ENCODE data around the gene ITFG1. TPM values are rescaled to one million over a fixed set of nuclear protein-coding genes. Genes with fewer than 3 reads are reported as not detected.
"Not testable (repeated sequence)": the region's sequence is repeated elsewhere in the genome, so short reads cannot be mapped to it uniquely, and the experiment has no call there.

ITFG1 gene
- total and polyA plus RNA-seq, 4 donors: 37.4 to 61.9 (median 48.6) TPM

- H3K4me3 ChIP-seq (ENCODE audit: low read length in 2 of 2); H3K36me3 ChIP-seq (ENCODE audit: control insufficient read depth in 1 of 2, insufficient read depth in 2 of 2, low read length in 1 of 2); H3K27me3 ChIP-seq (ENCODE audit: control insufficient read depth in 1 of 2, insufficient read depth in 2 of 2, low read length in 1 of 2); DNase-seq; ATAC-seq (ENCODE audit: low FRiP score); H3K9me3 ChIP-seq (ENCODE audit: control insufficient read depth, low read length); intact Hi-C loops (cut with DNase I); H3K27ac ChIP-seq (ENCODE audit: low read depth in 1 of 2, low read length in 2 of 2); H3K4me1 ChIP-seq (ENCODE audit: control insufficient read depth in 1 of 2, insufficient read depth in 2 of 2, low read length in 2 of 2): not testable (repeated sequence)
- WGBS, 2 donors: 99 to 100% methylated on average over 1 to 2 of the region's 2 CpGs
These were observed 111.8 kb downstream of the ITFG1 start for GRCh38 chr16:47349029-47349428.

GRCh38 chr16:47347021-47347696 lies 113.7 kb downstream of the ITFG1 start:
- H3K27ac ChIP-seq (ENCODE audit: low read depth in 1 of 2, low read length in 2 of 2); H3K4me1 ChIP-seq (ENCODE audit: control insufficient read depth in 1 of 2, insufficient read depth in 2 of 2, low read length in 2 of 2); H3K27me3 ChIP-seq (ENCODE audit: control insufficient read depth in 1 of 2, insufficient read depth in 2 of 2, low read length in 1 of 2); H3K36me3 ChIP-seq (ENCODE audit: control insufficient read depth in 1 of 2, insufficient read depth in 2 of 2, low read length in 1 of 2); H3K9me3 ChIP-seq (ENCODE audit: control insufficient read depth, low read length); intact Hi-C loops (cut with DNase I); H3K4me3 ChIP-seq (ENCODE audit: low read length in 2 of 2); ATAC-seq (ENCODE audit: low FRiP score); DNase-seq: not testable (repeated sequence)
- 98% methylated on average over 23 of the region's 23 CpGs for WGBS, 2 donors

GRCh38 chr16:47342055-47342454 lies 118.8 kb downstream of the ITFG1 start:
- DNase-seq (no peak), ATAC-seq (ENCODE audit: low FRiP score) (no peak)
- intact Hi-C loops (cut with DNase I): no loop called here
- WGBS, 2 donors: 80 to 89% methylated on average over 2 of the region's 2 CpGs
- Histone ChIP-seq H3K36me3 (ENCODE audit: control insufficient read depth in 1 of 2, insufficient read depth in 2 of 2, low read length in 1 of 2) (no peaks in the 10 kb centered on the region), H3K9me3 (ENCODE audit: control insufficient read depth, low read length) (peaks cover 3% of the 10 kb centered on the region), H3K27me3 (ENCODE audit: control insufficient read depth in 1 of 2, insufficient read depth in 2 of 2, low read length in 1 of 2) (no peaks in the 10 kb centered on the region), H3K4me3 (ENCODE audit: low read length in 2 of 2) (no peak overlapping the region), H3K4me1 (ENCODE audit: control insufficient read depth in 1 of 2, insufficient read depth in 2 of 2, low read length in 2 of 2) (no peaks in the 10 kb centered on the region), H3K27ac (ENCODE audit: low read depth in 1 of 2, low read length in 2 of 2) (no peak overlapping the region)

- H3K27me3 ChIP-seq (ENCODE audit: control insufficient read depth in 1 of 2, insufficient read depth in 2 of 2, low read length in 1 of 2); ATAC-seq (ENCODE audit: low FRiP score); intact Hi-C loops (cut with DNase I); H3K9me3 ChIP-seq (ENCODE audit: control insufficient read depth, low read length); H3K27ac ChIP-seq (ENCODE audit: low read depth in 1 of 2, low read length in 2 of 2); H3K36me3 ChIP-seq (ENCODE audit: control insufficient read depth in 1 of 2, insufficient read depth in 2 of 2, low read length in 1 of 2); DNase-seq; H3K4me3 ChIP-seq (ENCODE audit: low read length in 2 of 2); H3K4me1 ChIP-seq (ENCODE audit: control insufficient read depth in 1 of 2, insufficient read depth in 2 of 2, low read length in 2 of 2): not testable (repeated sequence)
- WGBS, 2 donors: 94 to 96% methylated on average over 3 of the region's 3 CpGs
These were observed 130.3 kb downstream of the ITFG1 start for GRCh38 chr16:47330562-47330961.

- WGBS, 2 donors: 90 to 96% methylated on average over 2 of the region's 2 CpGs
- H3K27ac ChIP-seq (ENCODE audit: low read depth in 1 of 2, low read length in 2 of 2); ATAC-seq (ENCODE audit: low FRiP score); H3K36me3 ChIP-seq (ENCODE audit: control insufficient read depth in 1 of 2, insufficient read depth in 2 of 2, low read length in 1 of 2); H3K4me3 ChIP-seq (ENCODE audit: low read length in 2 of 2); DNase-seq; intact Hi-C loops (cut with DNase I); H3K27me3 ChIP-seq (ENCODE audit: control insufficient read depth in 1 of 2, insufficient read depth in 2 of 2, low read length in 1 of 2); H3K4me1 ChIP-seq (ENCODE audit: control insufficient read depth in 1 of 2, insufficient read depth in 2 of 2, low read length in 2 of 2); H3K9me3 ChIP-seq (ENCODE audit: control insufficient read depth, low read length): not testable (repeated sequence)
These were observed 136.6 kb downstream of the ITFG1 start for GRCh38 chr16:47324309-47324708.

- no peak for ATAC-seq (ENCODE audit: low FRiP score)
- intact Hi-C loops (cut with DNase I): no loop called here
- Histone ChIP-seq H3K27me3 (ENCODE audit: control insufficient read depth in 1 of 2, insufficient read depth in 2 of 2, low read length in 1 of 2) (no peaks in the 10 kb centered on the region), H3K9me3 (ENCODE audit: control insufficient read depth, low read length) (no peaks in the 10 kb centered on the region), H3K36me3 (ENCODE audit: control insufficient read depth in 1 of 2, insufficient read depth in 2 of 2, low read length in 1 of 2) (no peaks in the 10 kb centered on the region), H3K4me3 (ENCODE audit: low read length in 2 of 2) (no peak overlapping the region), H3K4me1 (ENCODE audit: control insufficient read depth in 1 of 2, insufficient read depth in 2 of 2, low read length in 2 of 2) (no peaks in the 10 kb centered on the region), H3K27ac (ENCODE audit: low read depth in 1 of 2, low read length in 2 of 2) (no peak overlapping the region)
- no peak for DNase-seq
These were observed 137.6 kb downstream of the ITFG1 start for GRCh38 chr16:47323241-47323640.

- H3K4me1 ChIP-seq (ENCODE audit: control insufficient read depth in 1 of 2, insufficient read depth in 2 of 2, low read length in 2 of 2): no peaks in the 10 kb centered on the region
- ATAC-seq (ENCODE audit: low FRiP score) (no peak), DNase-seq (no peak)
- H3K36me3 ChIP-seq (ENCODE audit: control insufficient read depth in 1 of 2, insufficient read depth in 2 of 2, low read length in 1 of 2): no peaks in the 10 kb centered on the region
- H3K27me3 ChIP-seq (ENCODE audit: control insufficient read depth in 1 of 2, insufficient read depth in 2 of 2, low read length in 1 of 2): no peaks in the 10 kb centered on the region
- no peaks in the 10 kb centered on the region for H3K9me3 ChIP-seq (ENCODE audit: control insufficient read depth, low read length)
- no peak overlapping the region for H3K4me3 ChIP-seq (ENCODE audit: low read length in 2 of 2)
- H3K27ac ChIP-seq (ENCODE audit: low read depth in 1 of 2, low read length in 2 of 2): no peak overlapping the region
- intact Hi-C loops (cut with DNase I): no loop called here
These were observed 140.1 kb downstream of the ITFG1 start for GRCh38 chr16:47320546-47321310.

- Histone ChIP-seq H3K27ac (ENCODE audit: low read depth in 1 of 2, low read length in 2 of 2) (no peak overlapping the region), H3K4me1 (ENCODE audit: control insufficient read depth in 1 of 2, insufficient read depth in 2 of 2, low read length in 2 of 2) (no peaks in the 10 kb centered on the region), H3K9me3 (ENCODE audit: control insufficient read depth, low read length) (no peaks in the 10 kb centered on the region), H3K27me3 (ENCODE audit: control insufficient read depth in 1 of 2, insufficient read depth in 2 of 2, low read length in 1 of 2) (no peaks in the 10 kb centered on the region), H3K36me3 (ENCODE audit: control insufficient read depth in 1 of 2, insufficient read depth in 2 of 2, low read length in 1 of 2) (no peaks in the 10 kb centered on the region), H3K4me3 (ENCODE audit: low read length in 2 of 2) (no peak overlapping the region)
- DNase-seq (no peak), ATAC-seq (ENCODE audit: low FRiP score) (no peak)
- intact Hi-C loops (cut with DNase I): no loop called here
- WGBS, 2 donors: 86 to 87% methylated on average over 7 of the region's 7 CpGs
These were observed 143.2 kb downstream of the ITFG1 start for GRCh38 chr16:47317465-47318240.

Data from aorta (tissue), 5 donors.